SK-N-SH (cell line): ENCODE data around the gene LNP1. TPM values are rescaled to one million over a fixed set of nuclear protein-coding genes. Genes with fewer than 3 reads are reported as not detected.
A peak's percentile ranks its signal among the peaks of the same experiment; 100 is the strongest.

Experiments
- CTCF ChIA-PET: fragments of 300-600, 350-600 bp; formaldehyde crosslinking; extraction: SDS; loops from one replicate; lab custom pipeline; 2021; lab: Yijun Ruan, JAX
- POLR2A ChIA-PET: fragments of 350-600 bp; sonication (Branson Sonifier 250); formaldehyde crosslinking; extraction: SDS; loops from one replicate; lab custom pipeline; 2020; ENCODE audit warnings: antibody characterized with exemption, inconsistent platforms; lab: Yijun Ruan, JAX
- DNase-seq: peaks from one replicate; pipeline ENCODE4 v3.0.0; 2012
- H2AFZ ChIP-seq: fragments of 200-600 bp; sonication (generic); 2 replicates; pipeline ENCODE4 v1.8.1; 2016; ENCODE audit warnings: antibody characterized with exemption, mild to moderate bottlenecking, low read depth
- H3F3A ChIP-seq: fragments of 200-600 bp; sonication (generic); replicated peaks from 2 replicates; pipeline ENCODE3; 2016; ENCODE audit warnings: antibody characterized with exemption, mild to moderate bottlenecking; ENCODE audit not compliant: insufficient read depth
- H3K27ac ChIP-seq, 2 experiments: fragments of 200-500 bp in 1 of 2; fragments of 200-600 bp in 1 of 2; sonication (Bioruptor generic) in 1 of 2; sonication (generic), shearing (Covaris generic) in 1 of 2; 2 replicates each; pipeline versions ENCODE4 v1.5.1 to v1.6.1; 2014 to 2016; ENCODE audit warnings: low read depth in 2 of 2, inconsistent platforms in 1 of 2, low read length in 1 of 2, mild to moderate bottlenecking in 1 of 2, mixed read lengths in 1 of 2
- H3K27me3 ChIP-seq: fragments of 200-600 bp; sonication (generic), shearing (Covaris generic); 2 replicates; pipeline ENCODE4 v1.6.1; 2016; ENCODE audit warnings: mixed run types; ENCODE audit not compliant: insufficient read depth
- H3K36me3 ChIP-seq, 2 experiments: fragments of 200-500 bp in 1 of 2; fragments of 200-600 bp in 1 of 2; sonication (Bioruptor generic) in 1 of 2; sonication (generic) in 1 of 2; replicated peaks in 1 of 2; 2 replicates each; pipeline versions ENCODE3 to v1.5.1; 2014 to 2016; ENCODE audit warnings: low read length in 1 of 2, mild to moderate bottlenecking in 1 of 2; ENCODE audit not compliant: insufficient read depth in 2 of 2, control insufficient read depth in 1 of 2
- H3K4me1 ChIP-seq, 2 experiments: fragments of 200-500 bp in 1 of 2; fragments of 200-600 bp in 1 of 2; sonication (Bioruptor generic) in 1 of 2; sonication (generic), shearing (Covaris generic) in 1 of 2; 2 replicates each; pipeline versions ENCODE4 v1.5.1 to v1.6.1; 2014 to 2016; ENCODE audit warnings: low read depth in 1 of 2, low read length in 1 of 2, mixed run types in 1 of 2; ENCODE audit not compliant: insufficient read depth in 2 of 2, control insufficient read depth in 1 of 2
- H3K4me2 ChIP-seq: fragments of 200-600 bp; sonication (generic), shearing (Covaris generic); 2 replicates; pipeline ENCODE4 v1.6.1; 2017; ENCODE audit warnings: mixed run types
- H3K4me3 ChIP-seq, 2 experiments: fragments of 200-500 bp in 1 of 2; fragments of 200-600 bp in 1 of 2; sonication (Bioruptor generic) in 1 of 2; sonication (generic), shearing (Covaris generic) in 1 of 2; 2 replicates each; pipeline versions ENCODE4 v1.5.1 to v1.8.1; 2014 to 2016; ENCODE audit warnings: low read depth in 2 of 2, inconsistent platforms in 1 of 2, low read length in 1 of 2, mild to moderate bottlenecking in 1 of 2, mixed read lengths in 1 of 2, moderate library complexity in 1 of 2
- H3K79me2 ChIP-seq: fragments of 200-600 bp; sonication (generic); 2 replicates; pipeline ENCODE4 v1.8.1; 2017; ENCODE audit warnings: mild to moderate bottlenecking; ENCODE audit not compliant: insufficient read depth
- H3K9ac ChIP-seq: fragments of 200-600 bp; sonication (generic); 2 replicates; pipeline ENCODE4 v1.6.1; 2017; ENCODE audit warnings: mixed run types
- H3K9me2 ChIP-seq: fragments of 200-600 bp; sonication (generic); 2 replicates; pipeline ENCODE4 v1.6.1; 2017; ENCODE audit warnings: mixed run types
- H3K9me3 ChIP-seq: fragments of 200-600 bp; sonication (generic); 2 replicates; pipeline ENCODE4 v1.6.1; 2017; ENCODE audit warnings: mixed run types, mild to moderate bottlenecking, moderate library complexity
- H4K20me1 ChIP-seq: fragments of 200-600 bp; sonication (generic); 2 replicates; pipeline ENCODE4 v1.6.1; 2017; ENCODE audit warnings: mild to moderate bottlenecking, mixed run types; ENCODE audit not compliant: insufficient read depth
- CHD2 ChIP-seq: fragments of 150-350 bp; IDR thresholded peaks from 2 replicates; pipeline ENCODE4 v1.6.1; 2018; ENCODE audit warnings: low read length; ENCODE audit not compliant: partially characterized antibody
- FOXJ3 ChIP-seq: sonication (generic); formaldehyde crosslinking; IDR thresholded peaks from 2 replicates; pipeline ENCODE4 v1.5.1; 2020; ENCODE audit warnings: mild to moderate bottlenecking, missing genetic modification reagents
- FOXM1 ChIP-seq: IDR thresholded peaks from 2 replicates; pipeline ENCODE4 v1.4.0; 2012; ENCODE audit warnings: low read depth, mild to moderate bottlenecking
- GATA2 ChIP-seq: sonication (generic); formaldehyde crosslinking; IDR thresholded peaks from 2 replicates; pipeline ENCODE4 v1.5.0; 2020; ENCODE audit warnings: mild to moderate bottlenecking, missing genetic modification reagents
- MEF2A ChIP-seq: IDR thresholded peaks from 2 replicates; pipeline ENCODE4 v1.4.0; 2012; ENCODE audit warnings: low read depth, borderline replicate concordance
- RCOR1 ChIP-seq: fragments of 150-350 bp; IDR thresholded peaks from 2 replicates; pipeline ENCODE4 v1.6.1; 2017; ENCODE audit warnings: antibody characterized with exemption, low read length
- RFX5 ChIP-seq: IDR thresholded peaks from 2 replicates; pipeline ENCODE4 v1.6.1; 2012; ENCODE audit warnings: mild to moderate bottlenecking, improper control_type of control experiment, low read length
- RXRA ChIP-seq: IDR thresholded peaks from 2 replicates; pipeline ENCODE4 v1.4.0; 2012; ENCODE audit warnings: low read depth, mild to moderate bottlenecking, borderline replicate concordance
- TCF12 ChIP-seq: IDR thresholded peaks from 2 replicates; pipeline ENCODE4 v1.4.0; 2012
- YY1 ChIP-seq: IDR thresholded peaks from 2 replicates; pipeline ENCODE4 v1.4.0; 2012; ENCODE audit warnings: low read depth, mild to moderate bottlenecking
- WGBS: methylation state at CpG from one replicate; pipeline ENCODE4 v1.1.6; 2017; ENCODE audit warnings: low lambda C conversion rate; 5-methylcytosine and 5-hydroxymethylcytosine counted together
- polyA plus RNA-seq, 3 experiments: library from polyadenylated mRNA; depleted of rRNA; stranded (reverse); fragments of >200 nt; gene quantifications; 2 replicates each; pipeline ENCODE4 v1.2.3, GENCODE V29; 2012
- TF ChIP-seq, protein P1 (sequence below): IDR thresholded peaks from 2 replicates; pipeline ENCODE4 v1.4.0; 2012; ENCODE audit warnings: low read depth

The LNP1 gene
- polyA plus RNA-seq, 1 of the 3 experiments (the other 2 are of a cell fraction), result 2.3 TPM

DNA sequence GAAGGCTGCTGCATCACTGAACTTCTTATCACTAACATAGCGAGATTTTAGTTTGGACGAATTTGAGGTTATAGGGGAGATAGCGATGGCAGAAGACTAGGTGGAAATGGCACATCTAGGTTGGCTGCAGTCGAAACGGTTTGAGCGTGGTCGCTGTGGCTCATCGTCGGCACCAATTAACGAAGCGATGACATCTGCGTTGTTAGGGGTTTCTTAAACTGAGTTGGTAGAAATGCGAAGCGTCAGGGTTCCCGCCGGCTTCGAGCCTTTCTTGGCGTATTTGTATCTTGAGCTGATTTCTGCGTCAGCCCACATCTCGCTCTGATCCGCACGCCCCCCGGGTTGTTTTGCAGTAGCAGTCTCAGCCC lies 319 bp downstream of the LNP1 start:
- peaks cover 0 to 5% of the 10 kb centered on the region in 2 experiments for H3K36me3 ChIP-seq
- TF ChIP-seq TCF12, result no peak
- no peak for TF ChIP-seq FOXJ3 (CRISPR knock-in tag)
- TF ChIP-seq, protein P1, sequence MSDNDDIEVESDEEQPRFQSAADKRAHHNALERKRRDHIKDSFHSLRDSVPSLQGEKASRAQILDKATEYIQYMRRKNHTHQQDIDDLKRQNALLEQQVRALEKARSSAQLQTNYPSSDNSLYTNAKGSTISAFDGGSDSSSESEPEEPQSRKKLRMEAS, result no peak
- 0 out of 2 replicates have a peak, but pooled peaks have one; percentile 21 for TF ChIP-seq FOXM1
- TF ChIP-seq YY1, result 0 out of 2 replicates have a peak, but pooled peaks have one; percentile 14
- no peak for TF ChIP-seq RFX5
- H3K9me2 ChIP-seq, result no peaks in the 10 kb centered on the region
- peak overlapping the region; percentile 87 to 97 for H3K4me3 ChIP-seq
- H3K27me3 ChIP-seq, result no peaks in the 10 kb centered on the region
- peak overlapping the region; percentile 93 for H2AFZ ChIP-seq
- WGBS, result 2% methylated on average over 23 of the region's 23 CpGs
- H3K9me3 ChIP-seq, result no peaks in the 10 kb centered on the region
- H3F3A ChIP-seq, result peaks cover 3% of the 10 kb centered on the region
- peak overlapping the region; percentile 89 for H3K4me2 ChIP-seq
- ChIA-PET CTCF (interaction anchor here (0.7 to 1.5 kb wide), 7 partner anchors 62 to 570 kb away, joined by 3 read pairs; partner anchors contain the start of gene TMEM45A), POLR2A (interaction anchor here (0.6 to 2.6 kb wide), 7 partner anchors 13 to 1169 kb away, joined by 3 to 6 read pairs (median 3); partner anchors contain the start of gene TMEM45A)
- H3K9ac ChIP-seq, result peak overlapping the region; percentile 83
- peaks cover 0 to 13% of the 10 kb centered on the region in 2 experiments; a peak in 3 of 4 replicates for H3K4me1 ChIP-seq
- H3K27ac ChIP-seq, result peak overlapping the region; percentile 94 to 99
- H4K20me1 ChIP-seq, result peaks cover 26% of the 10 kb centered on the region
- H3K79me2 ChIP-seq, result peaks cover 85% of the 10 kb centered on the region
- DNase-seq, result peak; percentile 20

DNA sequence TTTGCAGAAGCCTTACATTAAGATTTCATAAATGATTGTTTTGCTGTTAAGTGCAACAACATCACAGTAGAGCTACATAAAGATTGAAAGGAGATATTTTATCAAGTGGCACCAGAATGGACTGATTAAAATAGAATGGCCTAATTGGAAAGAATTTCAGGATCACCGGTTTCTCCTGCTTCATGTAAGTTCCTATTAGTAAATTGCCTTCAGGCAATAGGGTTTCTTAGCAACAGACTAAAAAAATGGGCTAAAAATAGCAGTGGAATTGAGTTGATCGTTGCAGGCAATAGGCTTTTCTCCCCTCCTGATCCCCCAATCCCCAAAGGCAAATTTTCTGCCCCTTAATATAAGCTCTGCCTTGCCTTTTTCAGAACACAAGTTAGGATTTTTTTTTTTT lies 917 bp downstream of the LNP1 start:
- Histone ChIP-seq H3K9me2 (no peaks in the 10 kb centered on the region), H3K36me3 (peaks cover 0 to 10% of the 10 kb centered on the region in 2 experiments), H4K20me1 (peaks cover 20% of the 10 kb centered on the region), H3K4me1 (peaks cover 0 to 13% of the 10 kb centered on the region in 2 experiments; a peak in 3 of 4 replicates), H3K27me3 (no peaks in the 10 kb centered on the region), H3K79me2 (peaks cover 85% of the 10 kb centered on the region), H3K9me3 (peaks cover under 1% of the 10 kb centered on the region; the same call in 1 of the 2 replicates), H3K27ac (peak overlapping the region; percentile 94 to 99), H3K4me3 (peak overlapping the region; percentile 87 to 97), H3F3A (peaks cover 3% of the 10 kb centered on the region), H2AFZ (peak overlapping the region; percentile 93), H3K4me2 (peak overlapping the region; percentile 89), H3K9ac (peak overlapping the region; percentile 83)
- DNase-seq, result peak; percentile 25
- WGBS, result 0% methylated on average over 2 of the region's 2 CpGs
- ChIA-PET POLR2A (interaction anchor here (1.2 to 2.6 kb wide), 2 partner anchors 91 to 109 kb away, joined by 3 to 6 read pairs; partner anchors contain the start of gene TMEM45A), CTCF (interaction anchor here (0.7 to 2.5 kb wide), 5 partner anchors 30 to 571 kb away, joined by 3 to 8 read pairs (median 3); no protein-coding TSS in a partner anchor)
- peak; percentile 4; the same call in 1 of the 2 replicates for TF ChIP-seq FOXM1
- TF ChIP-seq CHD2, result no peak
- peak; percentile 44 for TF ChIP-seq RCOR1
- peak; percentile 53; the same call in 1 of the 2 replicates for TF ChIP-seq MEF2A
- peak; percentile 66; the same call in 1 of the 2 replicates for TF ChIP-seq GATA2 (CRISPR knock-in tag)

DNA sequence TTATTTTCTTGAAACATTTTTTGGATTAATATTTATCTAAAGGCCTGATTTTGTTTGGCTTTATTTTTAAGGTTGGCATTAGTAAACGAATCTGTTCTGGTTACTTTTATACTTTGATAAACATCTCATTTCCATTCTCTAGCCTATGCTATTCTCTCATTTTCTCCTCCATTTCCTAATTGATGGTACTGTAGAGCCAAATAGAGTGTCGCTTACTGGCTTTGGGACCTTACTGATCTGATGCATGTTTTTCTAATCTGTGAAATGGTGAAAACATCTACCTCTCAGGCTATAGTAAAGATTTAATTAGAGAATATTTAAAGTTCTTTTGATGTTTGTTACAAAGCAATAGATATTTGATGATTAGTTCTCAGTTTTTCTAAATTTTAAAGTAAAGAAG lies 1.6 kb downstream of the LNP1 start:
- H3K79me2 ChIP-seq, result peaks cover 83% of the 10 kb centered on the region
- POLR2A ChIA-PET, result no interaction called here
- DNase-seq, result no peak
- H3K4me1 ChIP-seq, result peaks cover 0 to 13% of the 10 kb centered on the region in 2 experiments; a peak in 3 of 4 replicates
- H3K4me2 ChIP-seq, result peak overlapping the region; percentile 89
- peaks cover 14% of the 10 kb centered on the region for H4K20me1 ChIP-seq
- H3K9me3 ChIP-seq, result peaks cover 6% of the 10 kb centered on the region
- peak overlapping the region; percentile 93 for H2AFZ ChIP-seq
- peaks cover 0 to 16% of the 10 kb centered on the region in 2 experiments for H3K36me3 ChIP-seq
- peak overlapping the region; percentile 94 to 99; a peak in 3 of 4 replicates for H3K27ac ChIP-seq
- CTCF ChIA-PET, result interaction anchor here (0.7 to 2.5 kb wide), 5 partner anchors 12 to 129 kb away, joined by 3 to 10 read pairs (median 4); no protein-coding TSS in a partner anchor
- H3K4me3 ChIP-seq, result peak overlapping the region; percentile 87 to 97
- H3K9me2 ChIP-seq, result no peaks in the 10 kb centered on the region
- WGBS, result 18% methylated on average over 2 of the region's 2 CpGs
- H3K9ac ChIP-seq, result peak overlapping the region; percentile 83
- no peaks in the 10 kb centered on the region for H3K27me3 ChIP-seq
- peaks cover 3% of the 10 kb centered on the region for H3F3A ChIP-seq
- no peak for TF ChIP-seq RXRA
